CD4-positive, alpha-beta T cell treated with Interferon gamma for 1 hour (primary cell): ENCODE data around the gene RGL4.

ENCODE experiments used
- DNase-seq: peaks from one replicate; pipeline ENCODE4 v3.0.0-alpha.2; 2020

RGL4 gene

DNA sequence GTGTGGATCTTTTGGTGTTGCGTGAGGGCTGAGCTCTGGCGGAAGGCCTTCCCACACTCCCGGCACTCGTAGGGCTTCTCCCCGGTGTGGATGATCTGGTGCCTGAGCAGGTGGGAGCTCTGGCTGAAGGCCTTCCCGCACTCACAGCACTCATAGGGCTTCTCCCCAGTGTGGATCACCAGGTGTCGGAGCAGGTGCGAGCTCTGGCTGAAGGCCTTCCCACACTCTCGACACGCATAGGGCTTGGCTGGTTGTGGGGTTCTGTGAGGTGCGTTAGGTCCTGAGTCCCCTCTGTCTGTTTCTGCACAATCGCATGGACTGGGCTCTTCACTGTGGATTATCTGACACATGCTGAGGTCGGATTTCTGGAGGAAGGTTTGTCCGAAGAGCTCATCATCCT lies 53.7 kb downstream of the RGL4 start:
- no peak for DNase-seq

DNA sequence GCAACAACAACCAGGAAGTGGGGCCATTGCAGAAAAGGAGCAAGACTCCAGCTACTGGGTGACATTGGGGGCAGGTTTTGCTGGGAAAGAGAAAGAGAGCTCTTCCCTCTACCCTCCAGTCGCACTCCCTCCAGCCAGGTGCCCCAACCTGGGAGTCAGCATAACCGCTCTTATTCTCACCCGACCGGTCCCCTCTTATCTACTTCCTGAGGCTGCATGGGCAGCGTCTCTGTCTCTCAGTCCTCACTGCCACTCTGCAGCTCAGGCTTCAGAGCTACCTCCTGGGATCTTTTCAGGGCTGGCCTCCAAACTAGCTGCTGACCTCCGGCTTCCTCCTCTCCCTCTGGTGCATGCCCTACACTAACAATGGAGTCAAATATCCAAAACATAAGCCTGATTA lies 55.0 kb downstream of the RGL4 start:
- no peak for DNase-seq
